ENCODE measurements around the gene EPB41.
"Not testable (repeated sequence)": the region's sequence is repeated elsewhere in the genome, so short reads cannot be mapped to it uniquely, and the experiment has no call there.

The EPB41 gene

DNA sequence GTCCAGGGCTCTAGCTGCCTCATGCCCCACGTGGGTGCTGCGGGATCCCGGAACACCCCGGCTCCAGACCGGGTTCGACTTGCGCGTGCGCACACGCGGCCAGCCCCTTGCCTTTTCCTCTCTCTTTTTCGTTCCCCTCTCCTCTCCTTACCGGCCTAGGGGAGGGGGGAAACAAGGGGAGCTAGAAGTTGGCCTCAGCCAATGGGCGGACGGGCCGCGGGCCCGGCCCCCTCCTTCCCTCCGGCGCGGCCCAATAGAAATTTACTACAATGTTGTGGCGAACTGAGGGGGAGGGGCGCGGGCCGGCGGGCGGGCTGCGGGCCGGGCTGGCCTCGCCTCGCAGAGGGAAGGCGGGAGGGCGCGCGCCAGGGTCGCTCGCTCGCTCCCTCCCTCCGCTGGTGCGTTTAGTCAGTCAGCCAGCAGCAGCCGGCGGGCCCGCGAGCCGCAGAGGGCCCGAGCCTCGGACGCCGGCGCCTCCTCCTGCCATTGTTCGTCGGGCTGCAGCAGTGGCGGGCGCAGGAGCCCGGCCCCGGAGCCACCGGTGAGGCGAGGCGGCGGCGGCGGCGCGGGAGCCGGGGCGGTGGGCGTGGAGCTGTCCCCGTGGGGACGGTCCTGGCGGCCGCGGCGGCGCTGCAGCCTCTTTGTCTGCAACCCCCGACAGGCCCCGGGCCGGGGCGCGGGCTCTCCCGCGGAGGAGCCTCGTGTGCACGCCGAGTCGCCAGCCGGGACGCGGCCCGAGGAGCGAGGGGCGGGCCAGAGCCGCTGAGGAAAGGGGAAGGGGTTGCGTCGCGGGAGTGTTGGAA is at the start of gene EPB41:
TSS of gene EPB41 (plus strand) at position 342 of the 803 bp plus-strand sequence. CDS start 72,869 bp downstream, outside the sequence.
- H3K9me3 ChIP-seq (ENCODE audit: control insufficient read depth, insufficient read depth, low read length) = no peaks in the 10 kb centered on the region
- no peaks in the 10 kb centered on the region for H3K36me3 ChIP-seq (ENCODE audit: control insufficient read depth, insufficient read depth, low read length)
- peak within 1 kb of the TSS; percentile 91 for H3K27ac ChIP-seq (ENCODE audit: low read depth, low read length)
- H3K4me1 ChIP-seq (ENCODE audit: control insufficient read depth, insufficient read depth, low read length) = peaks cover 12% of the 10 kb centered on the region; the same call in 1 of the 2 replicates
- H3K27me3 ChIP-seq (ENCODE audit: control insufficient read depth, insufficient read depth, low read length) = no peaks in the 10 kb centered on the region
- peak within 1 kb of the TSS; percentile 89 for H3K9ac ChIP-seq (ENCODE audit: low read depth, low read length)
- peak within 1 kb of the TSS; percentile 97 for H3K4me3 ChIP-seq (ENCODE audit: low read depth, low read length)

DNA sequence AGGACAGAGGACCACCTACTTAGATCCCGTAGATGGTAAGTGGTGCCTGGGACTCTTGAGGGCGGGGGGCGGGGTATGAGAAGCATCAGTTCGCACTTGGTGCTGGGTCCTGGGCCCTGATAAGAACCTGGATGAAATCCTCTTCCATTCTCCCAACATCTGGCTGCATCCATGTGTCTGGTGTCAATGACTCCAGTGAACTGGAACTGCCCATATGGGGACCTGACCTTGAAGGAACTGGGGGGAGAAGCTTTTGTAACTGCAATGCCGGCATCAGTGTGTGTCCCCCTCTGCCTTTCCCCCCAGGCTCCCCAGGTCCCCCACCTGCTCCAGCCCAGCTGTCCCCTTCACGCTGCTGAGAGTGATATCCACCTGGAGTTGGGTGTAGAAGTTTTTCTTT is 49.7 kb upstream of the EPB41 start:
- H3K27ac ChIP-seq (ENCODE audit: low read depth, low read length) = no peak overlapping the region
- H3K4me1 ChIP-seq (ENCODE audit: control insufficient read depth, insufficient read depth, low read length) = peaks cover 5% of the 10 kb centered on the region; the same call in 1 of the 2 replicates
- no peak overlapping the region for H3K4me3 ChIP-seq (ENCODE audit: low read depth, low read length)
- H3K9ac ChIP-seq (ENCODE audit: low read depth, low read length) = no peak overlapping the region
- no peaks in the 10 kb centered on the region for H3K36me3 ChIP-seq (ENCODE audit: control insufficient read depth, insufficient read depth, low read length)
- H3K9me3 ChIP-seq (ENCODE audit: control insufficient read depth, insufficient read depth, low read length) = no peaks in the 10 kb centered on the region
- H3K27me3 ChIP-seq (ENCODE audit: control insufficient read depth, insufficient read depth, low read length) = no peaks in the 10 kb centered on the region

- Histone ChIP-seq H3K4me3 (ENCODE audit: low read depth, low read length) (no peak overlapping the region), H3K9ac (ENCODE audit: low read depth, low read length) (no peak overlapping the region), H3K4me1 (ENCODE audit: control insufficient read depth, insufficient read depth, low read length) (peaks cover 5% of the 10 kb centered on the region; the same call in 1 of the 2 replicates), H3K36me3 (ENCODE audit: control insufficient read depth, insufficient read depth, low read length) (no peaks in the 10 kb centered on the region), H3K9me3 (ENCODE audit: control insufficient read depth, insufficient read depth, low read length) (no peaks in the 10 kb centered on the region), H3K27ac (ENCODE audit: low read depth, low read length) (no peak overlapping the region), H3K27me3 (ENCODE audit: control insufficient read depth, insufficient read depth, low read length) (no peaks in the 10 kb centered on the region)
Measured at GRCh38 chr1:28865997-28866650, 48.2 kb upstream of the EPB41 start.

- H3K27ac ChIP-seq (ENCODE audit: low read depth, low read length) = no peak overlapping the region
- H3K36me3 ChIP-seq (ENCODE audit: control insufficient read depth, insufficient read depth, low read length) = no peaks in the 10 kb centered on the region
Measured at GRCh38 chr1:28867850-28868249, 46.5 kb upstream of the EPB41 start.

GRCh38 chr1:28869952-28870351 is 44.4 kb upstream of the EPB41 start:
- H3K27me3 ChIP-seq (ENCODE audit: control insufficient read depth, insufficient read depth, low read length) = no peaks in the 10 kb centered on the region
- H3K36me3 ChIP-seq (ENCODE audit: control insufficient read depth, insufficient read depth, low read length) = no peaks in the 10 kb centered on the region
- peaks cover 3% of the 10 kb centered on the region; the same call in 1 of the 2 replicates for H3K4me1 ChIP-seq (ENCODE audit: control insufficient read depth, insufficient read depth, low read length)
- no peak overlapping the region for H3K9ac ChIP-seq (ENCODE audit: low read depth, low read length)
- no peak overlapping the region for H3K27ac ChIP-seq (ENCODE audit: low read depth, low read length)
- no peak overlapping the region for H3K4me3 ChIP-seq (ENCODE audit: low read depth, low read length)
- H3K9me3 ChIP-seq (ENCODE audit: control insufficient read depth, insufficient read depth, low read length) = no peaks in the 10 kb centered on the region

More at GRCh38 chr1:28867850-28868249, 46.5 kb upstream of the EPB41 start:
- Histone ChIP-seq H3K9me3 (ENCODE audit: control insufficient read depth, insufficient read depth, low read length) (no peaks in the 10 kb centered on the region), H3K4me1 (ENCODE audit: control insufficient read depth, insufficient read depth, low read length) (peaks cover 5% of the 10 kb centered on the region; the same call in 1 of the 2 replicates), H3K4me3 (ENCODE audit: low read depth, low read length) (no peak overlapping the region), H3K27me3 (ENCODE audit: control insufficient read depth, insufficient read depth, low read length) (no peaks in the 10 kb centered on the region), H3K9ac (ENCODE audit: low read depth, low read length) (no peak overlapping the region)

GRCh38 chr1:28871631-28872401 is 42.6 kb upstream of the EPB41 start:
- Histone ChIP-seq H3K27ac (ENCODE audit: low read depth, low read length) (no peak overlapping the region), H3K27me3 (ENCODE audit: control insufficient read depth, insufficient read depth, low read length) (no peaks in the 10 kb centered on the region), H3K9me3 (ENCODE audit: control insufficient read depth, insufficient read depth, low read length) (no peaks in the 10 kb centered on the region), H3K9ac (ENCODE audit: low read depth, low read length) (no peak overlapping the region), H3K36me3 (ENCODE audit: control insufficient read depth, insufficient read depth, low read length) (no peaks in the 10 kb centered on the region), H3K4me3 (ENCODE audit: low read depth, low read length) (no peak overlapping the region), H3K4me1 (ENCODE audit: control insufficient read depth, insufficient read depth, low read length) (no peaks in the 10 kb centered on the region)

DNA sequence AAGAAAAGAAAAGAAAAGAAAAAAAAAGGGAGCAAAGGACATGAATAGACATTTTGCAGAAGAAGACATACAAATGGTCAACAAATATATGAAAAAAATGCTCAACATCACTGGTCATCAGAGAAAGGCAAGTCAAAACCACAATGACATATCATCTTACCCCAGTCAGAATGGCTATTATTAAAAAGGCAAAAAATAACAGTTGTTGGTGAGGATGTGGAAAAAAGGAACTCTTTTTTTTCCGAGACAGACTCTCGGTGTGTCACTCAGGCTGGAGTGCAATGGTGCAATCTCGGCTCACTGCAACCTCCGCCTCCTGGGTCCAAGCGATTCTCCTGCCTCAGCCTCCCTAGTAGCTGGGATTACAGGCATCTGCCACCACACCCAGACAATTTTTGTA is 39.2 kb upstream of the EPB41 start:
- not testable (repeated sequence) for H3K27me3 ChIP-seq (ENCODE audit: control insufficient read depth, insufficient read depth, low read length); H3K4me1 ChIP-seq (ENCODE audit: control insufficient read depth, insufficient read depth, low read length); H3K9me3 ChIP-seq (ENCODE audit: control insufficient read depth, insufficient read depth, low read length); H3K4me3 ChIP-seq (ENCODE audit: low read depth, low read length); H3K9ac ChIP-seq (ENCODE audit: low read depth, low read length); H3K36me3 ChIP-seq (ENCODE audit: control insufficient read depth, insufficient read depth, low read length); H3K27ac ChIP-seq (ENCODE audit: low read depth, low read length)

DNA sequence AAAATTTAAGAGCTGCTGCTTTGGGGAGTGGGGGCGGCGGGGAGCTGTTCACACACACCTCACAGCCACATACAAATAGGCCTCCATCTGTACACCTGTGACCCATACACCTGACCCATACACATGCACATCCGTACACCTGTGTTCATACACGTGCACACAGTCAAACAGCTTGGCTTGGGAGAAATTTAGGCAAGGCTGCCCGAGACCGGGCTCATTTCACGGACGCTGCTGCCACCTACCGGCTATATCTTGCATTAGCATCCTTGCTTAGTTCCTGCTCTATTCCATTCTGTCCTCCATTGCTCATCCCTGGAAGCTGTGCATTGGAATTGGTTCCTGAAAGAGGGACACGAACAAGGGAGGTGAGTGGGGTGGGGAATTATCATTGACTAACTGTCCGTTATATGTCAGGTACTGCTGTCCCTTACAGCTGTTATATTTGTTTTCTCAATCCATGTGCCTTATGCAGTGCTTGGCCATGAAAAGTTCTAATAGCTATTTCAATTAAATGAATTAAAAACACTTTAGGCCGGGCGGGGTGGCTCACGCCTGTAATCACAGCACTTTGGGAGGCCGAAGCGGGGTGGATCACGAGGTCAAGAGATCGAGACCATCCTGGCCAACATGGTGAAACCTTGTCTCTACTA is 37.1 kb upstream of the EPB41 start:
- no peaks in the 10 kb centered on the region for H3K4me1 ChIP-seq (ENCODE audit: control insufficient read depth, insufficient read depth, low read length)
- H3K27ac ChIP-seq (ENCODE audit: low read depth, low read length) = no peak overlapping the region
- H3K9me3 ChIP-seq (ENCODE audit: control insufficient read depth, insufficient read depth, low read length) = no peaks in the 10 kb centered on the region
- no peaks in the 10 kb centered on the region for H3K36me3 ChIP-seq (ENCODE audit: control insufficient read depth, insufficient read depth, low read length)
- no peaks in the 10 kb centered on the region for H3K27me3 ChIP-seq (ENCODE audit: control insufficient read depth, insufficient read depth, low read length)
- H3K9ac ChIP-seq (ENCODE audit: low read depth, low read length) = no peak overlapping the region
- no peak overlapping the region for H3K4me3 ChIP-seq (ENCODE audit: low read depth, low read length)

DNA sequence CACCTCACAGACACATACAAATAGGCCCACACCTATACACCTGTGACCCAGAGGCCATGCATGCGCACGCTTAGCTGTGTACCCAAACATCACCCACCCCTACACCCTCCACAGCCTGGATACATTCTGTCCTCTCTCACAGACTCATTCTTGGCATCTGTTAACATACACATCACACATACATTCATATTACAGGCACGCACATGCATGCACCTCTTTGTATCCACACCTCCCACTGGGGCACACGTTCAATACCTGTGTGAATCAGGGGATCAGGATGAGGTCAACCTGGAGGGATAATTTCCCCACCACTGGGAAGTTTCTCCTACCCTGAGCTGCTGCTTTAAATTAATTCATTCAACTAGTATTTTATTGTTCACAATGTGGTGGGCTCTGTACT is 35.6 kb upstream of the EPB41 start:
- H3K9ac ChIP-seq (ENCODE audit: low read depth, low read length) = no peak overlapping the region
- peaks cover 6% of the 10 kb centered on the region for H3K4me1 ChIP-seq (ENCODE audit: control insufficient read depth, insufficient read depth, low read length)
- H3K27me3 ChIP-seq (ENCODE audit: control insufficient read depth, insufficient read depth, low read length) = no peaks in the 10 kb centered on the region
- H3K9me3 ChIP-seq (ENCODE audit: control insufficient read depth, insufficient read depth, low read length) = no peaks in the 10 kb centered on the region
- no peaks in the 10 kb centered on the region for H3K36me3 ChIP-seq (ENCODE audit: control insufficient read depth, insufficient read depth, low read length)
- no peak overlapping the region for H3K27ac ChIP-seq (ENCODE audit: low read depth, low read length)
- no peak overlapping the region for H3K4me3 ChIP-seq (ENCODE audit: low read depth, low read length)

DNA sequence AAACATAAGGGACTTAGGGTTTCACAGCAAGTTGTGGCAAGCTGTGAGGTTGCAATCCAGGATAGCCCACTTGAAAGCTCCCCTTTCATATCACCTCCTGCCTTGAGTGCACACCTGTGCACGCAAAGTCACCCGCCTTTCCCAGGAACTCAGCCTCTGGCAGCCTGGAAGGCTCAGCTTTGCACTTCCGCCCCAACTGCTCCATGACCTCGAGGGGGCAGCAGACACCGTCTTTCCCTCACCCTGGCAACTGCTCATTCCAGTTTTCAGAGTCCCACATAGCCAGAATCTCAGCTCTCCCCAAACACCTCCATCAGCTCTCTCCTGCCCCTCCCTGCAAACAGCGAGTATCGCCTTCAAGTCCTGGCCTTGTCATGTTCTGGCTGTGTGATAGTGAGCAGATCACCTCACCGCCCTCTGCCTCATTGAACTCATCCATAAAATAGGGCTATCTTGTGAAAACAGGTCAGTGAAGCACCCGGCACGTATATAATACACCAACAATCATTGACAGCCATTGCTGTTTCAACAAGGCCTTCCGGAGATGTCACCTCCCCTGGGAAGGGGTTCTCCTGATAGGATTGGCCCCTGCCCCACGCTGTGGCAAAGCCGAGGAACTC is 32.2 kb upstream of the EPB41 start:
- no peaks in the 10 kb centered on the region for H3K36me3 ChIP-seq (ENCODE audit: control insufficient read depth, insufficient read depth, low read length)
- no peak overlapping the region for H3K9ac ChIP-seq (ENCODE audit: low read depth, low read length)
- no peak overlapping the region for H3K27ac ChIP-seq (ENCODE audit: low read depth, low read length)
- no peaks in the 10 kb centered on the region for H3K9me3 ChIP-seq (ENCODE audit: control insufficient read depth, insufficient read depth, low read length)
- H3K27me3 ChIP-seq (ENCODE audit: control insufficient read depth, insufficient read depth, low read length) = peaks cover 5% of the 10 kb centered on the region; the same call in 1 of the 2 replicates
- H3K4me3 ChIP-seq (ENCODE audit: low read depth, low read length) = no peak overlapping the region
- H3K4me1 ChIP-seq (ENCODE audit: control insufficient read depth, insufficient read depth, low read length) = peaks cover 31% of the 10 kb centered on the region

All from HUES48 (cell line).